ENCODE results near the gene NFASC.

Gene NFASC

GRCh38 chr1:204891860-204892259, 21.2 kb downstream of the NFASC start:
- no peak overlapping the region for H3K4me3 ChIP-seq (ENCODE audit: low read length)
- TF ChIP-seq, protein P1, sequence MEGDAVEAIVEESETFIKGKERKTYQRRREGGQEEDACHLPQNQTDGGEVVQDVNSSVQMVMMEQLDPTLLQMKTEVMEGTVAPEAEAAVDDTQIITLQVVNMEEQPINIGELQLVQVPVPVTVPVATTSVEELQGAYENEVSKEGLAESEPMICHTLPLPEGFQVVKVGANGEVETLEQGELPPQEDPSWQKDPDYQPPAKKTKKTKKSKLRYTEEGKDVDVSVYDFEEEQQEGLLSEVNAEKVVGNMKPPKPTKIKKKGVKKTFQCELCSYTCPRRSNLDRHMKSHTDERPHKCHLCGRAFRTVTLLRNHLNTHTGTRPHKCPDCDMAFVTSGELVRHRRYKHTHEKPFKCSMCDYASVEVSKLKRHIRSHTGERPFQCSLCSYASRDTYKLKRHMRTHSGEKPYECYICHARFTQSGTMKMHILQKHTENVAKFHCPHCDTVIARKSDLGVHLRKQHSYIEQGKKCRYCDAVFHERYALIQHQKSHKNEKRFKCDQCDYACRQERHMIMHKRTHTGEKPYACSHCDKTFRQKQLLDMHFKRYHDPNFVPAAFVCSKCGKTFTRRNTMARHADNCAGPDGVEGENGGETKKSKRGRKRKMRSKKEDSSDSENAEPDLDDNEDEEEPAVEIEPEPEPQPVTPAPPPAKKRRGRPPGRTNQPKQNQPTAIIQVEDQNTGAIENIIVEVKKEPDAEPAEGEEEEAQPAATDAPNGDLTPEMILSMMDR (conservative IDR thresholded peaks at IDR 0.05; ENCODE audit: low read length), result no peak
- peak; percentile 65 for DNase-seq (ENCODE audit: low read depth)

DNA sequence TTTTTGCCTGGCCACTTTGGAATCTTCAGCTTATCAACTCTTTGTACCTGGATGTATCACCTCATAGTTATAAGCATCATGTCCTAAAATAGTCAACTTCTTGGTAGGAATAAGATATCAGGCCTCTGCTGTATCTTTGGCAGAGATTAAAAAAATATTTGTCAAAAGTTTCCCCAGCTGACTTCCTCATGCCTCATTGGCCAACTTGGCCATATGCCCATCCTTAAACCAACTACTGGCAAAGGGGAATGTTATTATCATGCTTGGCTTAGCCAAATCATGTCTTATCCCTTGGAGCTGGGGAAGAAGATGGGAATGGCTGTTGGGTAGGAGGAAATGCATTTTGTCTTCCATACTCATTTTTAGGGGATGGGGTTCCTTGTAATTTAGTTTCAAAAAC, 23.4 kb downstream of the NFASC start:
- TF ChIP-seq, protein P1 (conservative IDR thresholded peaks at IDR 0.05; ENCODE audit: low read length), result no peak
- DNase-seq (ENCODE audit: low read depth), result peak; percentile 68
- H3K4me3 ChIP-seq (ENCODE audit: low read length), result no peak overlapping the region

GRCh38 chr1:204894606-204895005, 23.9 kb downstream of the NFASC start:
- H3K4me3 ChIP-seq (ENCODE audit: low read length), result no peak overlapping the region
- DNase-seq (ENCODE audit: low read depth), result peak; percentile 31
- TF ChIP-seq, protein P1 (conservative IDR thresholded peaks at IDR 0.05; ENCODE audit: low read length), result no peak

- H3K4me3 ChIP-seq (ENCODE audit: low read length), result no peak overlapping the region
- TF ChIP-seq, protein P1 (conservative IDR thresholded peaks at IDR 0.05; ENCODE audit: low read length), result no peak
- DNase-seq (ENCODE audit: low read depth), result no peak
These were observed 25.4 kb downstream of the NFASC start for GRCh38 chr1:204896023-204896422.

- TF ChIP-seq, protein P1 (conservative IDR thresholded peaks at IDR 0.05; ENCODE audit: low read length), result no peak
- DNase-seq (ENCODE audit: low read depth), result no peak
- H3K4me3 ChIP-seq (ENCODE audit: low read length), result no peak overlapping the region
These were observed 26.3 kb downstream of the NFASC start for GRCh38 chr1:204896787-204897469.

DNA sequence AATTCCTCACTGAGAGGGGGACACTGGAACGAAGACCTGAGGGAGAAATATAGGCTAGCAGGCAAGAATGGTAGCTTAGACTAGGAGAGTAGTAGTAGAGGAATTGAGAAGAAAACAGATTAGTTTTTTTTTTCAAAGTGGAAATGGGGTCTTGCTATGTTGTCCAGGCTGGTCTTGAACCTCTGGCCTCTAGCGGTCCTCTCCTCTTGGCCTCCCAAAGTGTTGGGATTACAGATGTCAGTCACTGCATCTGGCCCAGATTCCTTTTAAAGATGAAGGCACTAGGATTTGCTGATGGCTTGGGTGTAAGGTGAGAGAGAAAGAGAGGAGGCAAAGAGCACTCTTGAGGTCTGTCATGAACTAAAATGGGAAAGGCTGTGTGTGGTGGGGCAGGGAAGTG, 30.1 kb downstream of the NFASC start:
- TF ChIP-seq, protein P1 (conservative IDR thresholded peaks at IDR 0.05; ENCODE audit: low read length), result no peak
- H3K4me3 ChIP-seq (ENCODE audit: low read length), result no peak overlapping the region
- DNase-seq (ENCODE audit: low read depth), result no peak

DNA sequence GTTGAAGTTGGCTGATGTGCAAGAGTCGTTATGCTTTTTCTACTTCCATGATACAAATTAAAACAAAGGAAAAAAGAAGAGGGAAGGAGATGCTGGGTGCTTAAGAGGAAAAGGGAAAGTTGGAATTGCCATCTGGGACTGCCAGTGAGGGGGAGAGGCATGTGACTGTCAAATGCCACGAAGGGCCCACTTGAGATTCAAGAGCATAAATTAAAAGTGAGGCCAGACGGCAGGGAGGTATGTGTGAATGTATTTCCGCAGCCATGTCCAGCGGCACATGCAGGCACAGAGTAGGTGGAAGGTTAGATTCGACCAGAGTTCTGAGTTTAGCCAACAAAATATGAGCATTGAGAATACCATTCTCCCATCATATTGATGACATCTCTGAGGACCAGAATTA, 32.0 kb downstream of the NFASC start:
- TF ChIP-seq, protein P1 (conservative IDR thresholded peaks at IDR 0.05; ENCODE audit: low read length), result no peak
- H3K4me3 ChIP-seq (ENCODE audit: low read length), result no peak overlapping the region
- no peak for DNase-seq (ENCODE audit: low read depth)
